ENCODE results near the gene TLR6. TPM values are rescaled to one million over a fixed set of nuclear protein-coding genes. Genes with fewer than 3 reads are reported as not detected.

TLR6 gene
- total and polyA plus RNA-seq, 3 experiments from 2014 or later, result 1.2 to 1.3 (median 1.2) TPM

GRCh38 chr4:38800366-38800765 is 56.3 kb downstream of the TLR6 start:
- DNase-seq, result no peak
- Mint-ChIP-seq H3K27me3 (no peaks in the 10 kb centered on the region), H3K27ac (no peak overlapping the region), H3K4me1 (peaks cover 25 to 33% (median 30%) of the 10 kb centered on the region in 3 donors), H3K9me3 (peaks cover 33 to 75% (median 69%) of the 10 kb centered on the region in 5 donors), H3K4me3 (no peak overlapping the region), H3K36me3 (peaks cover 30 to 81% (median 70%) of the 10 kb centered on the region in 3 donors)
- CTCF ChIA-PET, result interaction anchor here (1.8 to 3.9 kb wide), 3 partner anchors 19 to 620 kb away, joined by 4 to 17 read pairs (median 8); partner anchors contain the start of gene TLR10
- Histone ChIP-seq H3K9me3 (ENCODE audit: low read length) (peaks cover 37% of the 10 kb centered on the region), H3K27ac (ENCODE audit: low read depth, low read length) (no peak overlapping the region), H3K4me3 (ENCODE audit: low read length) (no peak overlapping the region), H3K4me1 (ENCODE audit: insufficient read depth, low read length) (peaks cover under 1% of the 10 kb centered on the region), H3K27me3 (ENCODE audit: insufficient read depth, low read length, poor library complexity, severe bottlenecking) (no peaks in the 10 kb centered on the region), H3K36me3 (ENCODE audit: insufficient read depth, low read length) (peaks cover 31% of the 10 kb centered on the region)
- POLR2A ChIA-PET, result no interaction called here

DNA sequence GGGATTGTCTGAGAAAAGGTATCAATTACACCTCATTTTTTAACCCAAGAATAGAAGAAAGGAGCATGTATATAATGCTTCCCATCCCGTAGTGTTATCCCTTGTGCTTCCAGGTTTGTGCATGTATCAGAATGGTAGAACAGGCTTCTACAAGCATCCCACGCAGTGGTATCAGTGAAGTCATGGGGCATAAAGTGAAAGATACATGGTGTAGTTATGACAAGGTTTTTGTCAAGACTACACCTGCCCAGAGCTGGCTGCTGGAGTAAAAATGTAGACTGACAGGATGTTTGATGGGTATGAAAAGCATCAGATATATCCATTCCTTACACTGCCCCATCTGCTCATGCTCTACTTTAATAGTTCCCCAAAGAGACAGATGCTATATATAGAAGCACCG is 61.5 kb downstream of the TLR6 start:
- ChIA-PET POLR2A (no interaction called here), CTCF (interaction anchor here (0.7 to 2.6 kb wide), 3 partner anchors 9 to 1063 kb away, joined by 3 to 9 read pairs (median 6); partner anchors contain the start of genes TLR1 and TLR10)
- peaks cover 17 to 68% (median 32%) of the 10 kb centered on the region in 3 donors for H3K36me3 Mint-ChIP-seq
- H3K27ac ChIP-seq (ENCODE audit: low read depth, low read length), result no peak overlapping the region
- DNase-seq, result no peak
- no peak overlapping the region for H3K4me3 ChIP-seq (ENCODE audit: low read length)
- no peaks in the 10 kb centered on the region for H3K27me3 ChIP-seq (ENCODE audit: insufficient read depth, low read length, poor library complexity, severe bottlenecking)
- H3K9me3 ChIP-seq (ENCODE audit: low read length), result peaks cover 26% of the 10 kb centered on the region
- peaks cover 0 to 2% (median 0%) of the 10 kb centered on the region in 3 donors for H3K4me1 Mint-ChIP-seq
- H3K4me3 Mint-ChIP-seq, result no peak overlapping the region
- no peaks in the 10 kb centered on the region for H3K27me3 Mint-ChIP-seq
- peaks cover 23% of the 10 kb centered on the region for H3K36me3 ChIP-seq (ENCODE audit: insufficient read depth, low read length)
- H3K9me3 Mint-ChIP-seq, result peaks cover 28 to 90% (median 72%) of the 10 kb centered on the region in 5 donors
- H3K27ac Mint-ChIP-seq, result no peak overlapping the region
- no peaks in the 10 kb centered on the region for H3K4me1 ChIP-seq (ENCODE audit: insufficient read depth, low read length)

DNA sequence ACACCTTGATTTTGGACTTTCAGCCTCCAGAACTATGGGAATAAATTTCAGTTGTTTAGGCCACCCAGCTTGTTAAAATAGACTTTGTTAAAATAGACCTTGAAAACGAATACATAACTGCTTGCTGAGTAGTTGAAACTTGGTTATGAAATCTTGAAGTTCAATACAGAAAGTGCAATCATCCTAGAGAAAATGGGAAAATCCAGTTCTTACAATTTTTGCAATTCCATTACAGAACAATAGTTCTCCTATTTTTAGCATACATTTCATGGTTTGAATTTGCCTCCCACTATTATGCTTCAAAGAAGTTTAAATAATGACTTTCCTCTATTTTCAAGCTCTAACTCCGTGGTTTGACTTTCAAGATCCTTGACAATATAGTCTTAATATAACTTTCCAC is 62.6 kb downstream of the TLR6 start:
- H3K9me3 Mint-ChIP-seq, result peaks cover 30 to 86% (median 69%) of the 10 kb centered on the region in 5 donors
- no peak for DNase-seq
- H3K27me3 Mint-ChIP-seq, result no peaks in the 10 kb centered on the region
- H3K4me3 ChIP-seq (ENCODE audit: low read length), result no peak overlapping the region
- no peaks in the 10 kb centered on the region for H3K4me1 Mint-ChIP-seq
- no peaks in the 10 kb centered on the region for H3K4me1 ChIP-seq (ENCODE audit: insufficient read depth, low read length)
- no peak overlapping the region for H3K27ac Mint-ChIP-seq
- peaks cover 25% of the 10 kb centered on the region for H3K9me3 ChIP-seq (ENCODE audit: low read length)
- POLR2A ChIA-PET, result no interaction called here
- H3K27me3 ChIP-seq (ENCODE audit: insufficient read depth, low read length, poor library complexity, severe bottlenecking), result no peaks in the 10 kb centered on the region
- no peak overlapping the region for H3K27ac ChIP-seq (ENCODE audit: low read depth, low read length)
- H3K4me3 Mint-ChIP-seq, result no peak overlapping the region
- CTCF ChIA-PET, result interaction anchor here (2.6 kb wide), 1 partner anchor 11 kb away, joined by 9 read pairs; the partner anchor contains the start of gene TLR10
- H3K36me3 Mint-ChIP-seq, result peaks cover 9 to 65% (median 22%) of the 10 kb centered on the region in 3 donors
- H3K36me3 ChIP-seq (ENCODE audit: insufficient read depth, low read length), result peaks cover 14% of the 10 kb centered on the region

DNA sequence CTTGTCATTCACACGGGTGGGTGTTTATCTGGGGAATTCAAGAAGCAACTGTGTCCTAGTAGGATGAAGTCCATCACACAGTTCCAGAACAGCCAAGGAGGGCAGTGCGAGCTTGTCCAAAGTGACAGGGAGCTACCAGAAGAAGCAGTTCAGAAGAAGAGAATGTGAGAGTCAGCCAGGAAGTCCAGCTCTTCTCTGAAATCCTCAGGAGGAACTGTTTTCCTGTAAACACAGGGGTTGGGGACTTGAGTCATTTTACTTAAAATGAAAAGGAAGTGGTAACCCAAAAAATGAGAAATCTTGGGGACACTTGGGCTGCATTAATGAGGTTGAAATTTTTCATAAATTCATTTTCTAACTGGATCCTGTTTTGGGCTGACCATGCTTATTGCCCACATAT is 65.6 kb downstream of the TLR6 start:
- no peak for DNase-seq
- Histone ChIP-seq H3K27ac (ENCODE audit: low read depth, low read length) (no peak overlapping the region), H3K4me3 (ENCODE audit: low read length) (no peak overlapping the region), H3K9me3 (ENCODE audit: low read length) (peaks cover 11% of the 10 kb centered on the region), H3K4me1 (ENCODE audit: insufficient read depth, low read length) (no peaks in the 10 kb centered on the region), H3K36me3 (ENCODE audit: insufficient read depth, low read length) (no peaks in the 10 kb centered on the region), H3K27me3 (ENCODE audit: insufficient read depth, low read length, poor library complexity, severe bottlenecking) (no peaks in the 10 kb centered on the region)
- Mint-ChIP-seq H3K4me3 (no peak overlapping the region), H3K9me3 (peaks cover 24 to 61% (median 47%) of the 10 kb centered on the region in 5 donors), H3K4me1 (no peaks in the 10 kb centered on the region), H3K36me3 (peaks cover 3 to 41% (median 4%) of the 10 kb centered on the region in 3 donors), H3K27ac (no peak overlapping the region), H3K27me3 (no peaks in the 10 kb centered on the region)
- ChIA-PET POLR2A (no interaction called here), CTCF (interaction anchor here (1.3 kb wide), 1 partner anchor 9 kb away, joined by 4 read pairs; the partner anchor contains the start of gene TLR10)

GRCh38 chr4:38788317-38788716 is 68.3 kb downstream of the TLR6 start:
- Mint-ChIP-seq H3K36me3 (peaks cover 0 to 20% (median 0%) of the 10 kb centered on the region in 3 donors), H3K4me3 (no peak overlapping the region), H3K27me3 (peaks cover 0 to 4% of the 10 kb centered on the region in 2 donors), H3K9me3 (peaks cover 12 to 35% (median 21%) of the 10 kb centered on the region in 5 donors), H3K27ac (no peak overlapping the region), H3K4me1 (no peaks in the 10 kb centered on the region)
- Histone ChIP-seq H3K36me3 (ENCODE audit: insufficient read depth, low read length) (no peaks in the 10 kb centered on the region), H3K9me3 (ENCODE audit: low read length) (no peaks in the 10 kb centered on the region), H3K27ac (ENCODE audit: low read depth, low read length) (no peak overlapping the region), H3K27me3 (ENCODE audit: insufficient read depth, low read length, poor library complexity, severe bottlenecking) (no peaks in the 10 kb centered on the region), H3K4me3 (ENCODE audit: low read length) (no peak overlapping the region), H3K4me1 (ENCODE audit: insufficient read depth, low read length) (no peaks in the 10 kb centered on the region)
- ChIA-PET POLR2A (no interaction called here), CTCF (interaction anchor here (2.1 kb wide), 1 partner anchor 29 kb away, joined by 7 read pairs; no protein-coding TSS in a partner anchor)
- DNase-seq, result no peak

DNA sequence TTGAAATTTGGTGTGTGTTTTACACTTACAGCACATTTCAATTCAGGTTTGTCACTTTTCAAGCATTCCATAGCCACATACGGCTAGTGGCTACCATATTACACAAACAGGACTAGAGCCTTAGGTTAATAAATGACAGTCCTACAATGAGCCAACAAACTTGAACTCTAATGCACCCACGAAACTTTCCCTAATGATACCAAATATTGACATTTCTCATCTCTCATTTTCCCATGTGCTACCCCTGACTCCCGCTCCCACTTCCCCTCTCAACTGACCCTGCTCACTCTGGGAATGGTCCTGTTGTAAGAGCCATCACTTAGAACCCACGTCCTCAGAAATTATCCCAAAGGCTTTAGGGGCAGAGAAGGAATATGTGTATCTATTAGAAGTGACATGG is 68.9 kb downstream of the TLR6 start:
- H3K9me3 ChIP-seq (ENCODE audit: low read length), result no peaks in the 10 kb centered on the region
- no peak overlapping the region for H3K27ac Mint-ChIP-seq
- POLR2A ChIA-PET, result no interaction called here
- CTCF ChIA-PET, result interaction anchor here (2.1 kb wide), 1 partner anchor 29 kb away, joined by 7 read pairs; no protein-coding TSS in a partner anchor
- H3K36me3 Mint-ChIP-seq, result peaks cover 0 to 20% (median 0%) of the 10 kb centered on the region in 3 donors
- H3K4me1 Mint-ChIP-seq, result peaks cover 2% of the 10 kb centered on the region in 3 donors
- no peaks in the 10 kb centered on the region for H3K36me3 ChIP-seq (ENCODE audit: insufficient read depth, low read length)
- H3K4me1 ChIP-seq (ENCODE audit: insufficient read depth, low read length), result peaks cover 2% of the 10 kb centered on the region
- H3K4me3 Mint-ChIP-seq, result no peak overlapping the region
- no peak for DNase-seq
- peaks cover 12 to 29% (median 21%) of the 10 kb centered on the region in 5 donors for H3K9me3 Mint-ChIP-seq
- no peak overlapping the region for H3K27ac ChIP-seq (ENCODE audit: low read depth, low read length)
- peaks cover 0 to 4% of the 10 kb centered on the region in 2 donors for H3K27me3 Mint-ChIP-seq
- H3K4me3 ChIP-seq (ENCODE audit: low read length), result no peak overlapping the region
- H3K27me3 ChIP-seq (ENCODE audit: insufficient read depth, low read length, poor library complexity, severe bottlenecking), result no peaks in the 10 kb centered on the region

- Mint-ChIP-seq H3K4me3 (no peak overlapping the region), H3K27ac (no peak overlapping the region), H3K4me1 (peaks cover 3 to 6% (median 4%) of the 10 kb centered on the region in 3 donors), H3K27me3 (peaks cover 0 to 8% of the 10 kb centered on the region in 2 donors), H3K9me3 (peaks cover 6 to 19% (median 13%) of the 10 kb centered on the region in 5 donors), H3K36me3 (peaks cover 0 to 13% (median 0%) of the 10 kb centered on the region in 3 donors)
- ChIA-PET POLR2A (no interaction called here), CTCF (interaction anchor here (2.3 kb wide), 1 partner anchor 26 kb away, joined by 7 read pairs; no protein-coding TSS in a partner anchor)
- H3K4me3 ChIP-seq (ENCODE audit: low read length), result no peak overlapping the region
- DNase-seq, result no peak
- H3K27me3 ChIP-seq (ENCODE audit: insufficient read depth, low read length, poor library complexity, severe bottlenecking), result no peaks in the 10 kb centered on the region
- H3K27ac ChIP-seq (ENCODE audit: low read depth, low read length), result no peak overlapping the region
- peaks cover 6% of the 10 kb centered on the region for H3K4me1 ChIP-seq (ENCODE audit: insufficient read depth, low read length)
- H3K9me3 ChIP-seq (ENCODE audit: low read length), result no peaks in the 10 kb centered on the region
- H3K36me3 ChIP-seq (ENCODE audit: insufficient read depth, low read length), result no peaks in the 10 kb centered on the region
Observed at GRCh38 chr4:38785901-38786402, 70.7 kb downstream of the TLR6 start.

GRCh38 chr4:38785041-38785790 is 71.4 kb downstream of the TLR6 start:
- Histone ChIP-seq H3K4me1 (ENCODE audit: insufficient read depth, low read length) (peaks cover 6% of the 10 kb centered on the region), H3K27ac (ENCODE audit: low read depth, low read length) (no peak overlapping the region), H3K9me3 (ENCODE audit: low read length) (no peaks in the 10 kb centered on the region), H3K4me3 (ENCODE audit: low read length) (no peak overlapping the region), H3K27me3 (ENCODE audit: insufficient read depth, low read length, poor library complexity, severe bottlenecking) (no peaks in the 10 kb centered on the region), H3K36me3 (ENCODE audit: insufficient read depth, low read length) (no peaks in the 10 kb centered on the region)
- H3K27ac Mint-ChIP-seq, result no peak overlapping the region
- H3K9me3 Mint-ChIP-seq, result peaks cover 6 to 11% (median 7%) of the 10 kb centered on the region in 5 donors
- peaks cover 0 to 13% (median 0%) of the 10 kb centered on the region in 3 donors for H3K36me3 Mint-ChIP-seq
- CTCF ChIA-PET, result interaction anchor here (1.4 to 2.3 kb wide), 2 partner anchors 26 to 605 kb away, joined by 4 to 7 read pairs; no protein-coding TSS in a partner anchor
- H3K27me3 Mint-ChIP-seq, result peaks cover 0 to 8% of the 10 kb centered on the region in 2 donors
- no peak for DNase-seq
- peaks cover 3 to 6% (median 4%) of the 10 kb centered on the region in 3 donors for H3K4me1 Mint-ChIP-seq
- no peak overlapping the region for H3K4me3 Mint-ChIP-seq
- POLR2A ChIA-PET, result no interaction called here
